H1 (cell line): ENCODE measurements around the gene TM4SF18. TPM values are rescaled to one million over a fixed set of nuclear protein-coding genes. Genes with fewer than 3 reads are reported as not detected.

ENCODE experiments used
- CTCF ChIA-PET: fragments of 300-600 bp; sonication (Branson Sonifier 250); formaldehyde crosslinking; loops from one replicate; lab custom pipeline; 2021; ENCODE audit not compliant: partially characterized antibody; lab: Charles Lee
- POLR2A ChIA-PET: fragments of 300-600 bp; sonication (Branson Sonifier 250); formaldehyde crosslinking; loops from one replicate; lab custom pipeline; 2021; ENCODE audit warnings: inconsistent platforms; ENCODE audit not compliant: partially characterized antibody; lab: Charles Lee
- DNase-seq, 2 experiments: peaks; one replicate each; pipeline versions ENCODE4 v3.0.0 to v3.0.0-alpha.2; 2010 to 2022; ENCODE audit warnings: low spot score in 2 of 2, low read depth in 1 of 2, mixed read lengths in 1 of 2
- FAIRE-seq: peaks from 2 replicates; lab custom pipeline; 2011; peaks lifted over from hg19 to GRCh38; lab: Jason Lieb, UNC
- H2AFZ ChIP-seq: 2 replicates; pipeline ENCODE4 v1.8.1; 2012; ENCODE audit warnings: low read length, inconsistent platforms
- H2AK5ac ChIP-seq: 2 replicates; pipeline ENCODE4 v1.6.1; 2013; ENCODE audit warnings: low read depth, low read length
- H2BK120ac ChIP-seq: replicated peaks from 2 replicates; pipeline ENCODE3; 2013; ENCODE audit warnings: low read depth, low read length, inconsistent platforms
- H2BK12ac ChIP-seq: 2 replicates; pipeline ENCODE4 v1.6.1; 2013; ENCODE audit warnings: low read depth, low read length
- H2BK15ac ChIP-seq: 2 replicates; pipeline ENCODE4 v1.6.1; 2013; ENCODE audit warnings: low read length
- H2BK20ac ChIP-seq: 2 replicates; pipeline ENCODE4 v1.6.1; 2013; ENCODE audit warnings: low read length
- H2BK5ac ChIP-seq: 2 replicates; pipeline ENCODE4 v1.6.1; 2013; ENCODE audit warnings: low read depth, low read length
- H3K14ac ChIP-seq: 2 replicates; pipeline ENCODE4 v1.6.1; 2013; ENCODE audit warnings: inconsistent platforms; ENCODE audit not compliant: insufficient read length
- H3K18ac ChIP-seq: 2 replicates; pipeline ENCODE4 v1.6.1; 2013; ENCODE audit warnings: low read length; ENCODE audit errors: extremely low read depth
- H3K23ac ChIP-seq: 2 replicates; pipeline ENCODE4 v1.6.1; 2013; ENCODE audit warnings: inconsistent platforms; ENCODE audit not compliant: insufficient read length
- H3K23me2 ChIP-seq: 2 replicates; pipeline ENCODE4 v1.6.1; 2013; ENCODE audit warnings: low read depth, low read length
- H3K27ac ChIP-seq: 2 replicates; pipeline ENCODE4 v1.6.1; 2011; ENCODE audit warnings: low read depth, low read length, inconsistent platforms
- H3K27me3 ChIP-seq, 4 experiments: replicated peaks in 1 of 4; 1 replicate in 1 of 4; 2 replicates in 3 of 4; pipeline versions ENCODE4 v1.6.1 to v1.8.1; 2011 to 2013; ENCODE audit warnings: low read length in 3 of 4, mild to moderate bottlenecking in 3 of 4, inconsistent platforms in 2 of 4, mixed read lengths in 2 of 4, moderate library complexity in 1 of 4; ENCODE audit not compliant: control insufficient read depth in 3 of 4, insufficient read depth in 3 of 4; ENCODE audit errors: extremely low read depth in 1 of 4
- H3K36me3 ChIP-seq, 4 experiments: 2 replicates each; pipeline versions ENCODE4 v1.6.1 to v1.8.1; 2011 to 2013; ENCODE audit warnings: mild to moderate bottlenecking in 4 of 4, low read length in 3 of 4, moderate library complexity in 2 of 4, control low read depth in 1 of 4, inconsistent platforms in 1 of 4; ENCODE audit not compliant: insufficient read depth in 4 of 4, control insufficient read depth in 2 of 4
- H3K4ac ChIP-seq: replicated peaks from 2 replicates; pipeline ENCODE3; 2013; ENCODE audit warnings: low read length, low read depth, mixed read lengths, inconsistent platforms; ENCODE audit not compliant: insufficient read length
- H3K4me1 ChIP-seq, 4 experiments: replicated peaks in 1 of 4; 1 replicate in 1 of 4; 2 replicates in 3 of 4; pipeline versions ENCODE4 v1.6.1 to v1.8.1; 2011 to 2013; ENCODE audit warnings: low read length in 3 of 4, inconsistent platforms in 2 of 4, mixed read lengths in 1 of 4; ENCODE audit not compliant: insufficient read depth in 4 of 4, control insufficient read depth in 3 of 4
- H3K4me2 ChIP-seq, 2 experiments: 2 replicates each; pipeline versions ENCODE4 v1.6.1 to v1.8.1; 2011 to 2013; ENCODE audit warnings: low read depth in 2 of 2, low read length in 2 of 2, control low read depth in 1 of 2, inconsistent platforms in 1 of 2, mild to moderate bottlenecking in 1 of 2; ENCODE audit not compliant: insufficient read depth in 1 of 2
- H3K4me3 ChIP-seq, 4 experiments: fragments of 200-600, 300-600 bp in 1 of 4; sonication (generic), shearing (Covaris generic), sonication (Bioruptor Twin) in 1 of 4; 2 replicates each; pipeline versions ENCODE4 v1.5.1 to v1.8.1; 2011 to 2016; ENCODE audit warnings: low read length in 4 of 4, low read depth in 3 of 4, control low read depth in 2 of 4, inconsistent platforms in 2 of 4, mild to moderate bottlenecking in 2 of 4, mixed read lengths in 1 of 4, moderate library complexity in 1 of 4; ENCODE audit not compliant: insufficient read depth in 2 of 4; ENCODE audit errors: extremely low read depth in 1 of 4
- H3K56ac ChIP-seq: replicated peaks from 2 replicates; pipeline ENCODE3; 2013; ENCODE audit warnings: low read depth, mild to moderate bottlenecking, mixed read lengths, low read length, inconsistent platforms; ENCODE audit not compliant: insufficient read length
- H3K79me1 ChIP-seq: 2 replicates; pipeline ENCODE4 v1.6.1; 2013; ENCODE audit warnings: low read depth, low read length, control low read depth
- H3K79me2 ChIP-seq, 2 experiments: 2 replicates each; pipeline versions ENCODE4 v1.6.1 to v1.8.1; 2012 to 2013; ENCODE audit warnings: low read length in 2 of 2, mild to moderate bottlenecking in 2 of 2, inconsistent platforms in 1 of 2; ENCODE audit not compliant: insufficient read depth in 2 of 2, control insufficient read depth in 1 of 2
- H3K9ac ChIP-seq, 4 experiments: replicated peaks in 1 of 4; 1 replicate in 1 of 4; 2 replicates in 3 of 4; pipeline versions ENCODE4 v1.6.1 to v1.8.1; 2011 to 2013; ENCODE audit warnings: low read depth in 3 of 4, low read length in 3 of 4, control low read depth in 2 of 4, mild to moderate bottlenecking in 2 of 4, moderate library complexity in 2 of 4, inconsistent platforms in 1 of 4; ENCODE audit errors: extremely low read depth in 1 of 4
- H3K9me3 ChIP-seq, 2 experiments: 2 replicates each; pipeline versions ENCODE4 v1.6.1 to v1.8.1; 2012 to 2013; ENCODE audit warnings: mild to moderate bottlenecking in 2 of 2, moderate library complexity in 2 of 2, control low read depth in 1 of 2, inconsistent platforms in 1 of 2, low read depth in 1 of 2, low read length in 1 of 2, mixed read lengths in 1 of 2; ENCODE audit not compliant: insufficient read depth in 2 of 2
- H4K20me1 ChIP-seq, 2 experiments: replicated peaks in 1 of 2; 2 replicates each; pipeline versions ENCODE3 to v1.8.1; 2011 to 2013; ENCODE audit warnings: inconsistent platforms in 2 of 2, low read length in 2 of 2, mild to moderate bottlenecking in 1 of 2; ENCODE audit not compliant: insufficient read depth in 2 of 2, control insufficient read depth in 1 of 2
- H4K5ac ChIP-seq: 2 replicates; pipeline ENCODE4 v1.6.1; 2013; ENCODE audit warnings: low read length, low read depth, mixed read lengths, inconsistent platforms; ENCODE audit not compliant: insufficient read length
- H4K8ac ChIP-seq: 2 replicates; pipeline ENCODE4 v1.8.0; 2013; ENCODE audit warnings: mild to moderate bottlenecking, moderate library complexity, low read length, inconsistent platforms; ENCODE audit not compliant: insufficient read depth; ENCODE audit errors: extremely low read depth
- H4K91ac ChIP-seq: replicated peaks from 2 replicates; pipeline ENCODE3; 2013; ENCODE audit warnings: low read length, mixed read lengths, inconsistent platforms; ENCODE audit not compliant: insufficient read length
- CREB1 ChIP-seq: IDR thresholded peaks from 2 replicates; pipeline ENCODE4 v1.6.1; 2012; ENCODE audit warnings: inconsistent platforms
- CTBP2 ChIP-seq: IDR thresholded peaks from 2 replicates; pipeline ENCODE4 v1.7.0; 2011; ENCODE audit warnings: borderline replicate concordance, mild to moderate bottlenecking, moderate library complexity, mixed read lengths, low read length; ENCODE audit not compliant: insufficient read depth, insufficient read length
- EGR1 ChIP-seq: IDR thresholded peaks from 2 replicates; pipeline ENCODE4 v1.6.1; 2011; ENCODE audit warnings: low read depth, low read length, borderline replicate concordance
- EP300 ChIP-seq, 2 experiments: IDR thresholded peaks; 1 replicate in 1 of 2; 2 replicates in 1 of 2; pipeline ENCODE4 v1.6.1; 2011 to 2012; ENCODE audit warnings: low read depth in 2 of 2, low read length in 2 of 2, mild to moderate bottlenecking in 2 of 2, borderline replicate concordance in 1 of 2, inconsistent platforms in 1 of 2, moderate library complexity in 1 of 2
- KDM1A ChIP-seq: fragments of 200-600, 300-600 bp; sonication (generic); IDR thresholded peaks from 2 replicates; pipeline ENCODE4 v1.7.1; 2016; ENCODE audit warnings: mild to moderate bottlenecking, low read length, borderline replicate concordance
- NANOG ChIP-seq: IDR thresholded peaks from 2 replicates; pipeline ENCODE4 v1.6.1; 2011; ENCODE audit warnings: low read length, low read depth, mild to moderate bottlenecking, inconsistent platforms; ENCODE audit not compliant: insufficient read depth, poor library complexity, severe bottlenecking
- RBBP5 ChIP-seq: IDR thresholded peaks from 2 replicates; pipeline ENCODE4 v1.7.1; 2012; ENCODE audit warnings: low read depth, mild to moderate bottlenecking, inconsistent platforms, low read length, moderate library complexity, borderline replicate concordance
- RXRA ChIP-seq: IDR thresholded peaks from 2 replicates; pipeline ENCODE4 v1.6.1; 2011; ENCODE audit warnings: low read depth, mild to moderate bottlenecking, low read length, moderate library complexity; ENCODE audit not compliant: insufficient read depth
- USF2 ChIP-seq: IDR thresholded peaks from 2 replicates; pipeline ENCODE4 v1.6.1; 2011; ENCODE audit warnings: low read length, improper control_type of control experiment
- YY1 ChIP-seq: IDR thresholded peaks from 2 replicates; pipeline ENCODE4 v1.6.1; 2011; ENCODE audit warnings: low read depth, mild to moderate bottlenecking, low read length
- polyA plus RNA-seq, 7 experiments: library from polyadenylated mRNA; depleted of rRNA in 3 of 7; stranded (reverse) in 5 of 7; unstranded in 2 of 7; fragments of >200 nt in 5 of 7; fragments of 200-250 nt in 2 of 7; gene quantifications; 1 replicate in 5 of 7; 2 replicates in 1 of 7; 4 replicates in 1 of 7; pipeline versions ENCODE4 v1.2.1 to v1.2.3, GENCODE V29; 2011 to 2013; ENCODE audit warnings: missing spikeins in 2 of 7, mixed read lengths in 2 of 7
- total RNA-seq: library from RNA; stranded (reverse); fragmentation: NEBNext Ultra II Directional; extraction: Animal tissue kit (Norgen Biotek cat#: 25700); gene quantifications from 2 replicates; pipeline ENCODE4 v1.2.1, GENCODE V29; 2021
- TF ChIP-seq, protein P1 (sequence below): IDR thresholded peaks from 2 replicates; pipeline ENCODE4 v1.6.1; 2011; ENCODE audit warnings: low read depth, mild to moderate bottlenecking, low read length; ENCODE audit not compliant: insufficient read depth

Gene TM4SF18
- total and polyA plus RNA-seq, 2 of the 8 experiments (the other 6 are each of a cell fraction or from before 2014, with no cell fraction given): 2.9 to 13.6 TPM

DNA sequence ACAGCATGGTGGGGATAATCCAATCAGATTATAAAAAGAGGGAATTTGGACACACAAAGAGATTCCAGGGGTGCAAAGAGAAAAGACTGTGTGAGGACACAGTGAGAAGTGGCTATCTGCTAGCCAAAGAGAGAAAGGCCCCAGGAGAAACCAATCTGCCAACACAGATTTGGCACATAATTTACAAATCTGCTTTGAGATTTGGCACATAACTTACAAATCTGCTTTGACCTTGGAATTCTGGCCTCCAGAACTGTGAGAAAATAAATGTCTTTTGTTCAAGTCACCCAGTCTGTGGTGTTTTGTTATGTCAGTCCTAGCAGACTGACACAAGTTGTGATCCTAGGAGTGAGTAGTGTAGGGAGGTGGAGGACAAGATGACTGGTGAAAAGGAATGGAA is 3.5 kb upstream of the TM4SF18 start:
- H3K79me2 ChIP-seq: no peaks in the 10 kb centered on the region
- H3K14ac ChIP-seq: no peak overlapping the region
- H3K4me1 ChIP-seq: peaks cover 0 to 9% (median 4%) of the 10 kb centered on the region in 4 experiments; a peak in 5 of 7 replicates
- TF ChIP-seq EGR1: no peak
- TF ChIP-seq CREB1: no peak
- TF ChIP-seq NANOG: no peak
- no peak for TF ChIP-seq RBBP5
- TF ChIP-seq, protein P1, sequence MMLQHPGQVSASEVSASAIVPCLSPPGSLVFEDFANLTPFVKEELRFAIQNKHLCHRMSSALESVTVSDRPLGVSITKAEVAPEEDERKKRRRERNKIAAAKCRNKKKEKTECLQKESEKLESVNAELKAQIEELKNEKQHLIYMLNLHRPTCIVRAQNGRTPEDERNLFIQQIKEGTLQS: no peak
- TF ChIP-seq EP300 (IDR thresholded peaks at IDR 0.05; ENCODE audit: borderline replicate concordance in 1 of 2, low read depth in 2 of 2, low read length in 2 of 2): no peak
- no peak for TF ChIP-seq RXRA
- no peak for TF ChIP-seq YY1
- TF ChIP-seq KDM1A: no peak
- no peak for TF ChIP-seq CTBP2
- no peak for TF ChIP-seq USF2
- H2BK120ac ChIP-seq: no peak overlapping the region
- no peaks in the 10 kb centered on the region for H3K36me3 ChIP-seq
- H4K20me1 ChIP-seq: no peaks in the 10 kb centered on the region
- H2BK5ac ChIP-seq: no peak overlapping the region
- H4K5ac ChIP-seq: no peak overlapping the region
- DNase-seq (no peak), FAIRE-seq (no peak)
- ChIA-PET POLR2A (no interaction called here), CTCF (interaction anchor here (1.5 to 2.3 kb wide), 2 partner anchors 15 to 375 kb away, joined by 3 to 22 read pairs; no protein-coding TSS in a partner anchor)
- no peak overlapping the region for H4K8ac ChIP-seq
- H4K91ac ChIP-seq: no peak overlapping the region
- H3K23me2 ChIP-seq: no peaks in the 10 kb centered on the region
- H2BK12ac ChIP-seq: no peak overlapping the region
- H2AK5ac ChIP-seq: no peak overlapping the region
- no peak overlapping the region for H3K4ac ChIP-seq
- H3K9me3 ChIP-seq: no peaks in the 10 kb centered on the region
- H2BK20ac ChIP-seq: no peak overlapping the region
- H3K18ac ChIP-seq: no peak overlapping the region
- H3K56ac ChIP-seq: no peak overlapping the region
- no peak overlapping the region for H2AFZ ChIP-seq
- no peaks in the 10 kb centered on the region for H3K27me3 ChIP-seq
- H3K9ac ChIP-seq: no peak overlapping the region
- H3K4me3 ChIP-seq: no peak overlapping the region
- H2BK15ac ChIP-seq: no peak overlapping the region
- no peak overlapping the region for H3K4me2 ChIP-seq
- H3K23ac ChIP-seq: no peak overlapping the region
- no peak overlapping the region for H3K27ac ChIP-seq
- no peaks in the 10 kb centered on the region for H3K79me1 ChIP-seq
